HepG2 (cell line): Measurements from ENCODE around the gene CYP2J2. TPM values are rescaled to one million over a fixed set of nuclear protein-coding genes. Genes with fewer than 3 reads are reported as not detected.

Source experiments
- ASH2L ChIP-seq: fragments of 300-600, 200-600 bp; sonication (generic); IDR thresholded peaks from 2 replicates; pipeline ENCODE4 v1.7.0; 2017; ENCODE audit warnings: low read depth, mild to moderate bottlenecking, moderate library complexity, mixed read lengths, low read length; ENCODE audit not compliant: insufficient read length
- CREM ChIP-seq, 2 experiments: sonication (generic) in 1 of 2; formaldehyde crosslinking in 1 of 2; IDR thresholded peaks; 2 replicates each; pipeline versions ENCODE4 v1.4.0 to v1.6.1; 2016 to 2020; ENCODE audit warnings: antibody characterized with exemption in 1 of 2, mild to moderate bottlenecking in 1 of 2, missing genetic modification reagents in 1 of 2
- FOXO1 ChIP-seq: sonication (generic); formaldehyde crosslinking; IDR thresholded peaks from 2 replicates; pipeline ENCODE4 v1.4.0; 2020; ENCODE audit warnings: missing genetic modification reagents
- HDAC2 ChIP-seq: sonication (generic); formaldehyde crosslinking; IDR thresholded peaks from 2 replicates; pipeline ENCODE4 v1.4.0; 2020; ENCODE audit warnings: missing genetic modification reagents
- ISL2 ChIP-seq: sonication (generic); formaldehyde crosslinking; IDR thresholded peaks from 2 replicates; pipeline ENCODE4 v1.5.0; 2020; ENCODE audit warnings: missing genetic modification reagents
- MEF2D ChIP-seq: sonication (generic); formaldehyde crosslinking; IDR thresholded peaks from 2 replicates; pipeline ENCODE4 v1.5.1; 2020; ENCODE audit warnings: mild to moderate bottlenecking, missing genetic modification reagents
- MXD4 ChIP-seq: IDR thresholded peaks from 2 replicates; pipeline ENCODE4 v1.6.1; 2016; ENCODE audit warnings: mild to moderate bottlenecking, missing biosample characterization, missing genetic modification reagents
- NR2C2 ChIP-seq: sonication (generic); formaldehyde crosslinking; IDR thresholded peaks from 2 replicates; pipeline ENCODE4 v1.4.0; 2020; ENCODE audit warnings: missing genetic modification reagents, mild to moderate bottlenecking, moderate library complexity, borderline replicate concordance
- PBX3 ChIP-seq: sonication (generic); formaldehyde crosslinking; IDR thresholded peaks from 2 replicates; pipeline ENCODE4 v1.8.1; 2023; ENCODE audit warnings: missing genetic modification reagents, inconsistent platforms, borderline replicate concordance
- PREB ChIP-seq: sonication (generic); formaldehyde crosslinking; IDR thresholded peaks from 2 replicates; pipeline ENCODE4 v1.4.0; 2020; ENCODE audit warnings: missing genetic modification reagents
- RARA ChIP-seq: IDR thresholded peaks from 2 replicates; pipeline ENCODE4 v1.6.1; 2016; ENCODE audit warnings: missing genetic modification reagents, missing compliant biosample characterization
- RCOR2 ChIP-seq: IDR thresholded peaks from 2 replicates; pipeline ENCODE4 v1.6.1; 2016; ENCODE audit warnings: missing biosample characterization, missing genetic modification reagents
- RXRB ChIP-seq: IDR thresholded peaks from 2 replicates; pipeline ENCODE4 v1.6.1; 2016; ENCODE audit warnings: borderline replicate concordance, missing genetic modification reagents, missing compliant biosample characterization
- SMAD9 ChIP-seq: sonication (generic); formaldehyde crosslinking; IDR thresholded peaks from 2 replicates; pipeline ENCODE4 v1.5.1; 2020; ENCODE audit warnings: mild to moderate bottlenecking, missing genetic modification reagents
- SOX5 ChIP-seq: IDR thresholded peaks from 2 replicates; pipeline ENCODE4 v1.6.1; 2016; ENCODE audit warnings: borderline replicate concordance
- SOX6 ChIP-seq, 2 experiments: fragments of 450-650 bp in 1 of 2; sonication (generic) in 1 of 2; formaldehyde crosslinking in 1 of 2; IDR thresholded peaks; 2 replicates each; pipeline versions ENCODE4 v1.4.0 to v1.6.1; 2017 to 2020; ENCODE audit warnings: antibody characterized with exemption in 1 of 2, mild to moderate bottlenecking in 1 of 2, missing genetic modification reagents in 1 of 2
- SPEN ChIP-seq: sonication (generic); formaldehyde crosslinking; IDR thresholded peaks from 2 replicates; pipeline ENCODE4 v1.5.1; 2020; ENCODE audit warnings: low read depth, mild to moderate bottlenecking, missing genetic modification reagents
- SRY ChIP-seq: sonication (generic); formaldehyde crosslinking; IDR thresholded peaks from 2 replicates; pipeline ENCODE4 v1.8.0; 2022; ENCODE audit warnings: mild to moderate bottlenecking, missing genetic modification reagents
- TBX2 ChIP-seq: sonication (generic); formaldehyde crosslinking; IDR thresholded peaks from 2 replicates; pipeline ENCODE4 v1.5.0; 2020; ENCODE audit warnings: missing genetic modification reagents, mild to moderate bottlenecking, borderline replicate concordance
- WIZ ChIP-seq: sonication (generic); formaldehyde crosslinking; IDR thresholded peaks from 2 replicates; pipeline ENCODE4 v1.5.1; 2020; ENCODE audit warnings: mild to moderate bottlenecking, missing genetic modification reagents
- ZBTB33 ChIP-seq: sonication (generic); formaldehyde crosslinking; IDR thresholded peaks from 2 replicates; pipeline ENCODE4 v1.4.0; 2020; ENCODE audit warnings: missing genetic modification reagents
- ZFP1 ChIP-seq: IDR thresholded peaks from 2 replicates; pipeline ENCODE4 v1.6.1; 2016
- ZNF207 ChIP-seq: fragments of 450-650 bp; IDR thresholded peaks from 2 replicates; pipeline ENCODE4 v1.6.1; 2016; ENCODE audit warnings: antibody characterized with exemption, borderline replicate concordance
- ZNF512B ChIP-seq: sonication (generic); formaldehyde crosslinking; IDR thresholded peaks from 2 replicates; pipeline ENCODE4 v1.5.1; 2020; ENCODE audit warnings: missing genetic modification reagents, mild to moderate bottlenecking, borderline replicate concordance
- polyA plus RNA-seq, 8 experiments: library from polyadenylated mRNA; depleted of rRNA in 3 of 8; stranded (reverse) in 7 of 8; unstranded in 1 of 8; fragments of >200 nt; fragmentation: Illumina TruSeq in 4 of 8; extraction: Trizol in 4 of 8; gene quantifications; 2 replicates each; pipeline versions ENCODE4 v1.2.1 to v1.2.3, GENCODE V29; 2011 to 2016; ENCODE audit warnings: low read depth in 4 of 8, missing spikeins in 1 of 8, mixed read lengths in 1 of 8; ENCODE audit not compliant: insufficient read depth in 1 of 8
- total RNA-seq, 5 experiments: library from RNA; depleted of rRNA; stranded (reverse); fragments of >200 nt; fragmentation: Illumina TruSeq; extraction: Trizol; gene quantifications; 2 replicates each; pipeline ENCODE4 v1.2.3, GENCODE V29; 2016; ENCODE audit warnings: low read depth in 1 of 5

CYP2J2 gene
- total and polyA plus RNA-seq, 2 of the 13 experiments (the other 11 are each of a cell fraction or from before 2014, with no cell fraction given) = 2.1 to 5.9 TPM

- no peak for TF ChIP-seq ZBTB33 (CRISPR knock-in tag)
- no peak for TF ChIP-seq MXD4 (CRISPR knock-in tag)
- peak; percentile 85 for TF ChIP-seq CREM (IDR thresholded peaks at IDR 0.05)
- TF ChIP-seq CREM (CRISPR knock-in tag; IDR thresholded peaks at IDR 0.05) = no peak
- peak; percentile 76 for TF ChIP-seq SOX5 (CRISPR knock-in tag)
- peak; percentile 88 for TF ChIP-seq ISL2 (CRISPR knock-in tag)
- TF ChIP-seq ZNF512B (CRISPR knock-in tag) = no peak
- peak; percentile 99 for TF ChIP-seq ASH2L
- TF ChIP-seq FOXO1 (CRISPR knock-in tag) = peak; percentile 78; the same call in 1 of the 2 replicates
- TF ChIP-seq SRY = no peak
- no peak for TF ChIP-seq ZFP1
- no peak for TF ChIP-seq WIZ
- peak; percentile 51 for TF ChIP-seq HDAC2 (CRISPR knock-in tag)
- TF ChIP-seq TBX2 (CRISPR knock-in tag) = peak; percentile 79
- TF ChIP-seq MEF2D (CRISPR knock-in tag) = peak; percentile 91
- 0 out of 2 replicates have a peak, but pooled peaks have one; percentile 25 for TF ChIP-seq RCOR2 (CRISPR knock-in tag)
- peak; percentile 78 for TF ChIP-seq RXRB (CRISPR knock-in tag)
- peak; percentile 80 for TF ChIP-seq RARA (CRISPR knock-in tag)
- no peak for TF ChIP-seq PREB (CRISPR knock-in tag)
- TF ChIP-seq PBX3 (CRISPR knock-in tag) = no peak
- 0 out of 2 replicates have a peak, but pooled peaks have one; percentile 18 for TF ChIP-seq NR2C2 (CRISPR knock-in tag)
- no peak for TF ChIP-seq SMAD9 (CRISPR knock-in tag)
- TF ChIP-seq SPEN (CRISPR knock-in tag) = peak; percentile 30; the same call in 1 of the 2 replicates
- no peak for TF ChIP-seq SOX6 (IDR thresholded peaks at IDR 0.05)
- peak; percentile 84 for TF ChIP-seq SOX6 (CRISPR knock-in tag; IDR thresholded peaks at IDR 0.05)
- no peak for TF ChIP-seq ZNF207
Measured at GRCh38 chr1:59936358-59936821, 9.8 kb upstream of the CYP2J2 start (continued).
